Neural progenitor cell (in vitro differentiated cells): Measurements from ENCODE around the gene EPHA5. TPM values are rescaled to one million over a fixed set of nuclear protein-coding genes. Genes with fewer than 3 reads are reported as not detected.

ENCODE experiments used
- DNase-seq: peaks from one replicate; pipeline ENCODE4 v3.0.0-alpha.2; 2016; ENCODE audit warnings: low spot score
- H2AFZ ChIP-seq: fragments of 200-600 bp; sonication (generic); replicated peaks from 2 replicates; pipeline ENCODE4 v1.6.1; 2016; ENCODE audit warnings: antibody characterized with exemption
- H3F3A ChIP-seq: fragments of 200-600 bp; sonication (generic); 2 replicates; pipeline ENCODE4 v1.6.1; 2016; ENCODE audit warnings: antibody characterized with exemption, low read depth
- H3K27ac ChIP-seq: fragments of 200-600 bp; sonication (generic); 2 replicates; pipeline ENCODE4 v1.5.1; 2016; ENCODE audit warnings: mild to moderate bottlenecking
- H3K27me3 ChIP-seq: fragments of 200-600 bp; sonication (generic); 2 replicates; pipeline ENCODE4 v1.6.1; 2016; ENCODE audit warnings: mild to moderate bottlenecking, moderate library complexity
- H3K36me3 ChIP-seq: fragments of 200-600 bp; sonication (generic); 2 replicates; pipeline ENCODE4 v1.5.1; 2016
- H3K4me1 ChIP-seq: fragments of 200-600 bp; sonication (generic); 2 replicates; pipeline ENCODE4 v1.6.1; 2016; ENCODE audit warnings: mixed run types
- H3K4me2 ChIP-seq: fragments of 200-600 bp; sonication (generic); 2 replicates; pipeline ENCODE4 v1.6.1; 2016
- H3K4me3 ChIP-seq: fragments of 200-600 bp; sonication (generic); 2 replicates; pipeline ENCODE4 v1.5.1; 2016
- H3K79me2 ChIP-seq: fragments of 200-600 bp; sonication (generic); 2 replicates; pipeline ENCODE4 v1.6.1; 2016; ENCODE audit warnings: low read depth
- H3K9ac ChIP-seq: fragments of 200-600 bp; sonication (generic); 2 replicates; pipeline ENCODE4 v1.6.1; 2016
- H3K9me3 ChIP-seq: fragments of 200-600 bp; sonication (generic); 2 replicates; pipeline ENCODE4 v1.5.1; 2016; ENCODE audit warnings: low read depth
- H4K20me1 ChIP-seq: fragments of 200-600 bp; sonication (generic); 2 replicates; pipeline ENCODE4 v1.6.1; 2016; ENCODE audit warnings: low read depth
- H3K27ac Mint-ChIP-seq: 3 replicates; pipeline ENCODE4 v1.8.0; 2021; ENCODE audit warnings: mixed read lengths
- H3K27me3 Mint-ChIP-seq: 2 replicates; pipeline ENCODE4 v1.8.0; 2022; ENCODE audit warnings: low read depth, mild to moderate bottlenecking, inconsistent platforms, moderate library complexity, mixed read lengths; ENCODE audit not compliant: insufficient read depth
- H3K36me3 Mint-ChIP-seq: 3 replicates; pipeline ENCODE4 v1.8.0; 2021; ENCODE audit warnings: mixed read lengths
- H3K4me1 Mint-ChIP-seq: 3 replicates; pipeline ENCODE4 v1.8.0; 2021; ENCODE audit warnings: mixed read lengths
- H3K4me3 Mint-ChIP-seq: 3 replicates; pipeline ENCODE4 v1.8.0; 2021; ENCODE audit warnings: mild to moderate bottlenecking, moderate library complexity, mixed read lengths
- H3K9me3 Mint-ChIP-seq: 3 replicates; pipeline ENCODE4 v1.8.0; 2020; ENCODE audit warnings: mixed read lengths
- CTCF ChIP-seq: fragments of 200-600 bp; sonication (generic); IDR thresholded peaks from 2 replicates; pipeline ENCODE4 v1.5.1; 2017; ENCODE audit warnings: antibody characterized with exemption, mild to moderate bottlenecking
- EZH2 ChIP-seq: fragments of 200-600 bp; sonication (generic); IDR thresholded peaks from 2 replicates; pipeline ENCODE4 v1.6.1; 2017; ENCODE audit warnings: antibody characterized with exemption, mild to moderate bottlenecking, moderate library complexity
- EZH2phosphoT487 ChIP-seq: fragments of 200-600 bp; sonication (generic); IDR thresholded peaks from 2 replicates; pipeline ENCODE4 v1.6.1; 2017; ENCODE audit warnings: antibody characterized with exemption
- total RNA-seq: library from RNA; depleted of rRNA; stranded (reverse); fragments of >200 nt; gene quantifications from 2 replicates; pipeline ENCODE4 v1.2.3, GENCODE V29; 2015; ENCODE audit warnings: low replicate concordance

Gene EPHA5
- total RNA-seq, 1 donor from 2014 or later, result not detected

- no peak overlapping the region for H3K4me2 ChIP-seq
- DNase-seq, result no peak
- TF ChIP-seq EZH2 (no peak), CTCF (no peak), EZH2phosphoT487 (no peak)
- H3K4me1 ChIP-seq, result no peaks in the 10 kb centered on the region
- H3K27ac Mint-ChIP-seq, result no peak overlapping the region
- H3K4me3 ChIP-seq, result no peak overlapping the region
- no peak overlapping the region for H3K4me3 Mint-ChIP-seq
- no peaks in the 10 kb centered on the region for H3K79me2 ChIP-seq
- no peaks in the 10 kb centered on the region for H3K36me3 Mint-ChIP-seq
- no peaks in the 10 kb centered on the region for H3F3A ChIP-seq
- no peaks in the 10 kb centered on the region for H3K9me3 ChIP-seq
- H3K9me3 Mint-ChIP-seq, result peaks cover 5% of the 10 kb centered on the region
- H3K27ac ChIP-seq, result no peak overlapping the region
- H3K27me3 ChIP-seq, result no peaks in the 10 kb centered on the region
- H3K4me1 Mint-ChIP-seq, result no peaks in the 10 kb centered on the region
- no peak overlapping the region for H3K9ac ChIP-seq
- H2AFZ ChIP-seq, result no peak overlapping the region
- H3K27me3 Mint-ChIP-seq, result no peaks in the 10 kb centered on the region
- H4K20me1 ChIP-seq, result no peaks in the 10 kb centered on the region
- no peaks in the 10 kb centered on the region for H3K36me3 ChIP-seq
Measured at GRCh38 chr4:65515646-65516045, 154.6 kb downstream of the EPHA5 start.

- Histone ChIP-seq H3K27ac (no peak overlapping the region), H3K4me2 (no peak overlapping the region), H3K4me1 (no peaks in the 10 kb centered on the region), H3K4me3 (no peak overlapping the region), H3F3A (no peaks in the 10 kb centered on the region), H3K9me3 (no peaks in the 10 kb centered on the region), H3K9ac (no peak overlapping the region), H3K36me3 (no peaks in the 10 kb centered on the region), H2AFZ (no peak overlapping the region), H3K79me2 (no peaks in the 10 kb centered on the region), H3K27me3 (no peaks in the 10 kb centered on the region), H4K20me1 (no peaks in the 10 kb centered on the region)
- Mint-ChIP-seq H3K27ac (no peak overlapping the region), H3K27me3 (no peaks in the 10 kb centered on the region), H3K4me1 (no peaks in the 10 kb centered on the region), H3K4me3 (no peak overlapping the region), H3K9me3 (peaks cover 3% of the 10 kb centered on the region), H3K36me3 (no peaks in the 10 kb centered on the region)
- TF ChIP-seq EZH2 (no peak), CTCF (no peak), EZH2phosphoT487 (no peak)
- no peak for DNase-seq
Measured at GRCh38 chr4:65510976-65511375, 159.3 kb downstream of the EPHA5 start.

- no peak overlapping the region for H2AFZ ChIP-seq
- H3K4me3 ChIP-seq, result no peak overlapping the region
- no peaks in the 10 kb centered on the region for H3K36me3 ChIP-seq
- H3K27me3 Mint-ChIP-seq, result no peaks in the 10 kb centered on the region
- no peaks in the 10 kb centered on the region for H3K4me1 Mint-ChIP-seq
- no peaks in the 10 kb centered on the region for H3K79me2 ChIP-seq
- TF ChIP-seq EZH2phosphoT487 (no peak), EZH2 (no peak), CTCF (no peak)
- no peaks in the 10 kb centered on the region for H3K9me3 ChIP-seq
- H3K9ac ChIP-seq, result no peak overlapping the region
- no peaks in the 10 kb centered on the region for H3K36me3 Mint-ChIP-seq
- H3K27ac ChIP-seq, result no peak overlapping the region
- H3K4me3 Mint-ChIP-seq, result no peak overlapping the region
- no peaks in the 10 kb centered on the region for H4K20me1 ChIP-seq
- H3K4me1 ChIP-seq, result no peaks in the 10 kb centered on the region
- H3K9me3 Mint-ChIP-seq, result peaks cover 6% of the 10 kb centered on the region
- no peak overlapping the region for H3K27ac Mint-ChIP-seq
- no peak for DNase-seq
- H3K27me3 ChIP-seq, result no peaks in the 10 kb centered on the region
- H3F3A ChIP-seq, result no peaks in the 10 kb centered on the region
- H3K4me2 ChIP-seq, result no peak overlapping the region
Measured at GRCh38 chr4:65508168-65508567, 162.1 kb downstream of the EPHA5 start.
